NCI-H2196 treated with DMSO at 0.1 percent for 48 hours (cell line): ENCODE measurements around the gene POMZP3.
A peak's percentile ranks its signal among the peaks of the same experiment; 100 is the strongest.
"Not testable (repeated sequence)": the region's sequence is repeated elsewhere in the genome, so short reads cannot be mapped to it uniquely, and the experiment has no call there.

ENCODE experiments used
- DNase-seq: peaks from one replicate; lab custom pipeline; 2025; ENCODE audit not compliant: unreplicated experiment; lab: John Stamatoyannopoulos, UW

Gene POMZP3

GRCh38 chr7:76626989-76627642, at the start of gene POMZP3:
TSS of gene POMZP3 (minus strand) at chr7:76627279. CDS start at chr7:76626064, 1,215 bp downstream.
- DNase-seq, result not testable (repeated sequence)

DNA sequence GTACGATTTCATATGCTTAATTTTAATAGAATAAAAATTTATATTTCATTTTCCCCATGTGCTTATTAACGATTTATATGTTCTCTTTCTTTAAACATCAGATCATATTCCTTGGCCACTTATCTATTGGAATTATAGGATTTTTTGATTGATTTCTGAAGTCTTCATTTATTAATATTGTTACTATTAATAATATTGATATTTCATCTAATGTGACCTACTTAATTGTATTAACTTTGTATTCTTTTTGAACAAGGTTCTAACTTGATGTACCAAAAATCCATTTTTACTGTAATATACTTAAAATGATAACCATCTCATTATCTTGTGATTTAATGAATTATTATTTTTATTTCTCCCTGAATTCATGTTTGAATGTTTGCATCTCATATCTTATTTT, 48.7 kb upstream of the POMZP3 start:
- not testable (repeated sequence) for DNase-seq

- DNase-seq, result not testable (repeated sequence)
Measured at GRCh38 chr7:76673346-76673745, 46.3 kb upstream of the POMZP3 start.

- DNase-seq, result not testable (repeated sequence)
Measured at GRCh38 chr7:76659212-76659611, 32.1 kb upstream of the POMZP3 start.

- not testable (repeated sequence) for DNase-seq
Measured at GRCh38 chr7:76656425-76656824, 29.3 kb upstream of the POMZP3 start.

DNA sequence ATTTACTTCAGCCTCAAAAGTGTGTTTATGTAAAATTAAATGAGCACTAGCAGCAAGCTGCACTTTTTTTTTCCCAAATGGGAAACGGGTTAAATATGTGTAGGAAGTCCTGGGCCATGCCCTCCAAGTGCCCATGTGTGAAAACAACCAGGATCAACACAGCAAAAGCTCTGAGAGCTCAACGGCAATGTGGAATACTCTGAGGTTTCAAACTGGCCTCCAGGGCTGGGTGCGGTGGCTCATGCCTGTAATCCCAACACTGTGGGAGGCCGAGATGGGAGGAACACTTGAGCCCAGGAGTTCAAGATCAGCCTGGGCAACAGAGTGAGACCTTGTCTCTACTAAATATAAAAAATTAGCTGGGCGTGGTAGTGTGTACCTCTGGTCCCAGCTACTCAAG, 15.5 kb upstream of the POMZP3 start:
- DNase-seq, result not testable (repeated sequence)

GRCh38 chr7:76637061-76637691, 10.1 kb upstream of the POMZP3 start:
- not testable (repeated sequence) for DNase-seq

DNA sequence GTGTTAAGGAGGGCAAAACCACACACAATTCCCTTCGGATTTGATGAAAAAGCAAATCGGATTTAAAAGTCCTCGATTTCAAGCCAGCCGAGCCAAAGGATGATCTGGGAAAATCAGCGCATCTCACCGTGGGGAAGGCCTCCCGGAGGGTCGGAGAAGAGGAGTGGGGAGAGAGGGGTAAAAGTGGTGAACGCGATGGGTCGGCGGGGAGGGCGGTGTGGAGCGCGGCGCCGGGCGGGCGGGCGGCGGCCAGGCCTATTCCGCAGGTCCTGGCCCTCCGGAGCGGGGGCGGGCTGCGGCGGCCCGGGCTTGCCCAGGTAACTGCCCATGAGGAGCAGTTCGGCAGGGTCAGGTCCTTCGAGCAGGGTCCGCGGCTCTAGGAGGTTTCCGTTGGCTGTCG, 498 bp downstream of the POMZP3 start:
- not testable (repeated sequence) for DNase-seq

GRCh38 chr7:76619439-76620190, 7.5 kb downstream of the POMZP3 start:
- not testable (repeated sequence) for DNase-seq

DNA sequence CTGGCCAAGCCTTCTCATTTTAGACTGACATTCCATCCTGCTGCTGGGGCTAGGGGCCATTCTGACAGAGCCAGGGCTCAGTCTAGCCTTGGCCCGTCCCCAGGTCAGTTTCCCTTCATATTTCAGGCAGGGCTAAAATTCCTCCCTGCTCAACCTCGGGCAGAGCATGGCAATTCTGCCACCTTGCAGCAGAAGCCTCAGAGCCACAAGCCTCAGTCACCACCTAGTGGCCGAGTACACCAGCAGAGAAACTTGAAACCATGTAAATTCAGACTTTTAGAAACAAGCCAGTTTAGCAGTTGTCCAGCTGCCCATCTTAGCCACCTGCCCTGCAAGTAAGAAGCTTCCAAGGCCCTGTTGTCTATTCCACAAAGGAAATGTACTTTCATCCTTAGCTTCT, 13.3 kb downstream of the POMZP3 start:
- DNase-seq, result not testable (repeated sequence)

GRCh38 chr7:76612232-76612631, 14.8 kb downstream of the POMZP3 start:
- not testable (repeated sequence) for DNase-seq

- DNase-seq, result not testable (repeated sequence)
Measured at GRCh38 chr7:76609864-76610263, 17.2 kb downstream of the POMZP3 start.

- not testable (repeated sequence) for DNase-seq
Measured at GRCh38 chr7:76608469-76608868, 18.6 kb downstream of the POMZP3 start.

GRCh38 chr7:76606027-76606426, 21.1 kb downstream of the POMZP3 start:
- peak; percentile 47 for DNase-seq

- DNase-seq, result not testable (repeated sequence)
Measured at GRCh38 chr7:76600650-76601049, 26.4 kb downstream of the POMZP3 start.

GRCh38 chr7:76600116-76600482, 27.0 kb downstream of the POMZP3 start:
- not testable (repeated sequence) for DNase-seq

- not testable (repeated sequence) for DNase-seq
Measured at GRCh38 chr7:76598590-76599264, 28.4 kb downstream of the POMZP3 start.

DNA sequence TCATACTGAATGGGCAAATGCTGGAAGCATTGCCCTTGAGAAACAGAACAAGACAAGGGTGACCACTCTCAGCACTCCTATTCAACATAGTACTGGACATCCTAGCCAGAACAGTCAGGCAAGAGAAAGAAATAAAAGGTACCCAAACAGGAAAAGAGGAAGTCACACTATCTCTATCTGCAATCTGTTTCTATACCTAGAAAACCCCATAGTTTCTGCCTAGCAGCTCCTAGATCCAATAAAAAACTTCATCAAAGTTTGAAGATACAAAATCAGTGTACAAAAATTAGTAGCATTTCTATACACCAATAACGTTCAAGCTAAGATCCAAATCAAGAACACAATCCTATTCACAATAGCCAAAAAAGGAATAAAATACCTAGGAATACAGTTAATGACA, 29.8 kb downstream of the POMZP3 start:
- DNase-seq, result not testable (repeated sequence)

DNA sequence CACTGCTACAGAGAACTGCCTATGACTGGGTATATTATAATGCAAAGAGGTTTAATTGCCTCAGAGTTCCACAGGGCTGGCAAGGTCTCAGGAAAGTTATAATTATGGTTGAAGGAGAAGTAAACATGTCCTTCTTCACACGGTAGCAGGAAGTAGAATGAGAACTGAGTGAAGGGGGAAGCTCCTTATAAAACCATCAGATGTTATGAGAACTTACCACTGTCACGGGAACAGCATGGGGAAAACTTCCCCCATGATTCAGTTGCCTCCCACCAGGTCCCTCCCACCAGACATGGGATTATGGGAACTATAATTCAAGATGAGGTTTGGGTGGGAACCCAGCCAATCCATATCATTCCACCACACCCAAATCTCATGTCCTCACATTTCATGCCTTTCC, 34.4 kb downstream of the POMZP3 start:
- DNase-seq, result not testable (repeated sequence)

DNA sequence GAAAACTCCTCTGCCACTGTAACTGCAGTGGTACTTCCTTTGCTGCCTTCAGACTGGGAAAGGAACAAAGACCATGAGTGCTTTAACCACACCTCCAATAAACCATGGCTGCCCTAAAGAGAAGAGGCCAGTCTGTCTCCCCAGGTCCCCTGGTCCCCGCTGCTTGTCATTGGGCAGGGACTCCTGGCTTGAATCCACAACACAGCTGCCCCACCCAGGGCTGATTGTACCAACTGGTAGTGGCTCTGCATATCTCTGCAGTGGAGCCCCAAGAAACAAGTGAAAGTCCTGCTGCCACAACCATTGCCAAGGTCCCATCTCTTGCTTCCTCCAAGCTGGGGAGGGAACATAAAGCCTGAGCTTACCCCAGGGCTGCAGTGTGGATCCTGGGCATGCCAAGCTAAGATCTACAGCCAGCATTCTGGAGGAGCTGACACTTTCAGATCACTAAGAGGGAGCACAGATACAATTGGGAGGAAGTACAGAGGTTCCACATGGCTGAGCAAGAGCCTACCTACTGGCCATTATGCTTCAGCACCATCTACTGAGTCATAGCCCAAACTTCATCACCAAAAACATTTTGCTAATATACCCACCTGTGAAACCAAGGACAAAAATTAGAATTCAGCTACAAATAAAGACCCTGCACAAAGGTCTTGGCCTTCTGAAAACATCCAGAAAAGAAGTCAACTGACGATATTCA, 35.3 kb downstream of the POMZP3 start:
- not testable (repeated sequence) for DNase-seq

DNA sequence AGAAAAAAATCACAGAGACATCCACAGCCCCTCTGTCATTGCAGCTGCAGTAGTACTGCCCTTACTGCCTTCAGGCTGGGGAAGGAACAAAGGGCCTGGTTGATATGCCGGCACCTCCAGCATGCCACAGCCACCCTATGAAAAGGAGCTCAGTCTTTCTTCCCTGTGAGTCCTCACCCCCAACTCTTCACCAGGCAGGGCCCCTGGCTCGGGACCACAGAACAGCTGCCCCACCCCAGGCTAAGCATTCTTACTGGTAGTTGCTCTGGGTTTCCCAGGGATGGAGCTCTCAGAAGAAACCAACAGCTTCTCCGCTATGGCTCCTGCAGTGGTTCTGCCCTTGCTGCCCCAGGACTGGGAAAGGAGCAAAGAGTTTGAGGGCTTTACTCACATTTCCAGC, 36.0 kb downstream of the POMZP3 start:
- not testable (repeated sequence) for DNase-seq
